Measurements from ENCODE around the gene ANKRD24. TPM values are rescaled to one million over a fixed set of nuclear protein-coding genes. Genes with fewer than 3 reads are reported as not detected.

The ANKRD24 gene
- total and polyA plus RNA-seq, 2 of the 13 experiments (the other 11 are each of a cell fraction or from before 2014, with no cell fraction given): 0.13 to 0.24 TPM

- 0 out of 2 replicates have a peak, but pooled peaks have one; percentile 45 for TF ChIP-seq STAT6 (CRISPR knock-in tag; IDR thresholded peaks at IDR 0.05; ENCODE audit: borderline replicate concordance)
- peak; percentile 92 for TF ChIP-seq MAX (IDR thresholded peaks at IDR 0.05)
- TF ChIP-seq SIX1 (CRISPR knock-in tag; IDR thresholded peaks at IDR 0.05; ENCODE audit: borderline replicate concordance): peak; percentile 53; the same call in 1 of the 2 replicates
- TF ChIP-seq ZNF619 (CRISPR knock-in tag; IDR thresholded peaks at IDR 0.05): peak; percentile 53; the same call in 1 of the 2 replicates
- no peak for TF ChIP-seq REST (IDR thresholded peaks at IDR 0.05; ENCODE audit: borderline replicate concordance in 1 of 2, low read depth in 1 of 2, low read length in 2 of 2)
- peak; percentile 69 for TF ChIP-seq TFDP2 (CRISPR knock-in tag; IDR thresholded peaks at IDR 0.05)
- peak; percentile 14 for TF ChIP-seq JARID2 (CRISPR knock-in tag; IDR thresholded peaks at IDR 0.05; ENCODE audit: insufficient replicate concordance)
- TF ChIP-seq SALL1 (CRISPR knock-in tag; IDR thresholded peaks at IDR 0.05): peak; percentile 64
- TF ChIP-seq GABPB1 (CRISPR knock-in tag; IDR thresholded peaks at IDR 0.05): peak; percentile 97
- no peak for TF ChIP-seq ZNF513 (CRISPR knock-in tag; conservative IDR thresholded peaks at IDR 0.05)
- TF ChIP-seq XBP1 (CRISPR knock-in tag; IDR thresholded peaks at IDR 0.05): 0 out of 2 replicates have a peak, but pooled peaks have one; percentile 19
- TF ChIP-seq ZNF343 (CRISPR knock-in tag; IDR thresholded peaks at IDR 0.05): no peak
- peak; percentile 88 for TF ChIP-seq ZFY (CRISPR knock-in tag; IDR thresholded peaks at IDR 0.05)
- no peak for TF ChIP-seq RELA (CRISPR knock-in tag; IDR thresholded peaks at IDR 0.05)
- TF ChIP-seq HMGXB4 (CRISPR knock-in tag; IDR thresholded peaks at IDR 0.05; ENCODE audit: borderline replicate concordance in 1 of 2, low read depth in 1 of 2): peak; percentile 44 to 89; a peak in 2 of 4 replicates
Observed at GRCh38 chr19:4246767-4247593, 64.5 kb downstream of the ANKRD24 start, which contains the start of gene YJU2 (continued).
